OCI-LY1 (cell line): ENCODE results near the gene MAPK13.

Experiments
- CTCF ChIP-seq: fragments of 200-600 bp; sonication (generic), shearing (Covaris generic); IDR thresholded peaks from 2 replicates; pipeline ENCODE4 v1.5.1; 2017; ENCODE audit warnings: mild to moderate bottlenecking, antibody characterized with exemption, low read length, moderate library complexity, mixed read lengths
- EZH2 ChIP-seq: fragments of 200-600 bp; sonication (generic), shearing (Covaris generic); IDR thresholded peaks from 2 replicates; pipeline ENCODE4 v1.8.0; 2017; ENCODE audit warnings: borderline replicate concordance, mixed run types, mild to moderate bottlenecking, antibody characterized with exemption, low read length, moderate library complexity, mixed read lengths

- TF ChIP-seq CTCF, result no peak
- TF ChIP-seq EZH2, result no peak
Observed at GRCh38 chr6:36132246-36132895, 2.1 kb downstream of the MAPK13 start.
